ENCODE results near the gene DPP6. TPM values are rescaled to one million over a fixed set of nuclear protein-coding genes. Genes with fewer than 3 reads are reported as not detected.

DPP6 gene
- total and polyA plus RNA-seq, 11 donors: 0.05 to 2.9 (median 0.11) TPM; not detected in 3

DNA sequence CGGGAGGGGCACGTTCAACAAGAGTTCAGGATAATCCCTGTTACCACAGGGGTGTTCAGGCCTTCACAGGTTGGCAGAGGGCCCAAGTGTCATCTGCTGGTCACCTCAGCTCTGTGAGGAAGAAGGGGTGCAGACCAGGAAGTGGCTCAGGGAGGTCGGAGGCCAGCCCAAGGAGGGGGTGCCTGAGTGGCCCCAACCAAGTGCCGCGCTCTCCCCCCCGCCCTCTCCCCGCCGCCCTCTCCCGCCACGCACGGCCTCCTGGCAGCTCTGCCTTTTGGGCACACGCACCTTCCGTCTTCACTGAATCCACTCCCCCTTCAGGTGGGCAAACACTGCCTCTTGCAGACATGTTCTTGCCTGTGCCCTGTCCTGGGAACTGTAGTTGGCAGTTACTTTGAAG lies 705.6 kb downstream of the DPP6 start:
- Histone ChIP-seq H3K27ac (no peak overlapping the region), H3K36me3 (no peaks in the 10 kb centered on the region), H3K4me1 (no peaks in the 10 kb centered on the region), H3K4me3 (no peak overlapping the region), H3K9me3 (no peaks in the 10 kb centered on the region), H3K27me3 (no peaks in the 10 kb centered on the region)
- intact Hi-C loops (cut with DNase I): no loop called here
- DNase-seq (no peak), ATAC-seq (no peak)
- TF ChIP-seq POLR2A (IDR thresholded peaks at IDR 0.05) (no peak), CTCF (IDR thresholded peaks at IDR 0.05) (no peak)
- WGBS, 4 donors: 86 to 92% (median 90%) methylated on average over 9 to 13 of the region's 13 CpGs

GRCh38 chr7:154759989-154760388 lies 707.8 kb downstream of the DPP6 start:
- Histone ChIP-seq H3K27ac (no peak overlapping the region), H3K27me3 (no peaks in the 10 kb centered on the region), H3K36me3 (no peaks in the 10 kb centered on the region), H3K4me1 (no peaks in the 10 kb centered on the region), H3K9me3 (no peaks in the 10 kb centered on the region), H3K4me3 (no peak overlapping the region)
- WGBS, 4 donors: 52 to 66% (median 62%) methylated on average over 6 of the region's 6 CpGs
- intact Hi-C loops (cut with DNase I): no loop called here
- no peak for TF ChIP-seq POLR2A (IDR thresholded peaks at IDR 0.05)
- TF ChIP-seq CTCF (IDR thresholded peaks at IDR 0.05): no peak
- DNase-seq (no peak), ATAC-seq (no peak)

GRCh38 chr7:154765118-154765517 lies 712.9 kb downstream of the DPP6 start:
- no peak overlapping the region for H3K4me3 ChIP-seq
- H3K27me3 ChIP-seq: peaks cover 0 to 7% (median 0%) of the 10 kb centered on the region in 9 donors
- TF ChIP-seq POLR2A (IDR thresholded peaks at IDR 0.05): no peak
- TF ChIP-seq CTCF (IDR thresholded peaks at IDR 0.05): no peak
- 79 to 87% (median 80%) methylated on average over 1 of the region's 1 CpG for WGBS, 4 donors
- no peaks in the 10 kb centered on the region for H3K36me3 ChIP-seq
- H3K27ac ChIP-seq: no peak overlapping the region
- no peaks in the 10 kb centered on the region for H3K4me1 ChIP-seq
- DNase-seq (no peak), ATAC-seq (no peak)
- peaks cover 0 to 3% (median 0%) of the 10 kb centered on the region in 12 donors for H3K9me3 ChIP-seq
- intact Hi-C loops (cut with DNase I): loop anchor here in 1 of 10 donors (2.0 kb wide), 1 partner anchor 58 kb away; no protein-coding TSS in a partner anchor

- no peak for DNase-seq
- Histone ChIP-seq H3K9me3 (peaks cover 0 to 3% (median 0%) of the 10 kb centered on the region in 12 donors), H3K4me3 (no peak overlapping the region), H3K36me3 (no peaks in the 10 kb centered on the region), H3K27me3 (peaks cover 0 to 7% (median 0%) of the 10 kb centered on the region in 9 donors), H3K27ac (no peak overlapping the region), H3K4me1 (no peaks in the 10 kb centered on the region)
- no peak for ATAC-seq
- TF ChIP-seq CTCF (IDR thresholded peaks at IDR 0.05): no peak
- TF ChIP-seq POLR2A (IDR thresholded peaks at IDR 0.05): no peak
- intact Hi-C loops (cut with DNase I): no loop called here
- WGBS, 4 donors: 74 to 82% (median 77%) methylated on average over 10 of the region's 10 CpGs
These were observed 714.9 kb downstream of the DPP6 start for GRCh38 chr7:154767142-154767541.

Data from heart left ventricle (tissue), 16 donors.